NCI-H69 (cell line): ENCODE measurements around the gene IRAK4.
"Not testable (repeated sequence)": the region's sequence is repeated elsewhere in the genome, so short reads cannot be mapped to it uniquely, and the experiment has no call there.

Source experiments
- DNase-seq: peaks from one replicate; lab custom pipeline; 2025; lab: John Stamatoyannopoulos, UW

Gene IRAK4

GRCh38 chr12:43758728-43759563 is at the start of gene IRAK4, which contains the start of gene PUS7L:
IRAK4 (plus strand) TSS chr12:43758951; CDS start chr12:43768112, 9,161 bp downstream.
PUS7L (minus strand) TSS chr12:43758790; CDS start chr12:43755245, 3,545 bp downstream.
- peak; percentile 100 for DNase-seq

GRCh38 chr12:43711348-43711747 is 47.4 kb upstream of the IRAK4 start:
- DNase-seq: no peak

- no peak for DNase-seq
Observed at GRCh38 chr12:43722621-43723020, 36.1 kb upstream of the IRAK4 start.

- no peak for DNase-seq
Observed at GRCh38 chr12:43723134-43723533, 35.6 kb upstream of the IRAK4 start.

- peak; percentile 13 for DNase-seq
Observed at GRCh38 chr12:43728117-43728516, 30.6 kb upstream of the IRAK4 start.

- DNase-seq: no peak
Observed at GRCh38 chr12:43728698-43729097, 30.1 kb upstream of the IRAK4 start.

- no peak for DNase-seq
Observed at GRCh38 chr12:43730283-43730682, 28.5 kb upstream of the IRAK4 start.

- no peak for DNase-seq
Observed at GRCh38 chr12:43733687-43734086, 25.1 kb upstream of the IRAK4 start.

- no peak for DNase-seq
Observed at GRCh38 chr12:43736927-43737440, 21.8 kb upstream of the IRAK4 start.

GRCh38 chr12:43737646-43738045 is 21.1 kb upstream of the IRAK4 start:
- DNase-seq: no peak

- DNase-seq: no peak
Observed at GRCh38 chr12:43740511-43741100, 18.1 kb upstream of the IRAK4 start.

GRCh38 chr12:43742106-43742505 is 16.6 kb upstream of the IRAK4 start:
- DNase-seq: no peak

GRCh38 chr12:43744826-43745225 is 13.9 kb upstream of the IRAK4 start:
- DNase-seq: no peak

GRCh38 chr12:43749016-43749415 is 9.7 kb upstream of the IRAK4 start:
- no peak for DNase-seq

- DNase-seq: no peak
Observed at GRCh38 chr12:43750814-43751213, 7.9 kb upstream of the IRAK4 start.

GRCh38 chr12:43751360-43751759 is 7.4 kb upstream of the IRAK4 start:
- DNase-seq: not testable (repeated sequence)

GRCh38 chr12:43754015-43754414 is 4.7 kb upstream of the IRAK4 start:
- DNase-seq: no peak

GRCh38 chr12:43758247-43758727 is 464 bp upstream of the IRAK4 start:
- DNase-seq: peak; percentile 76

GRCh38 chr12:43760396-43760795 is 1.6 kb downstream of the IRAK4 start:
- DNase-seq: peak; percentile 32

- no peak for DNase-seq
Observed at GRCh38 chr12:43761500-43761899, 2.7 kb downstream of the IRAK4 start.

- peak; percentile 69 for DNase-seq
Observed at GRCh38 chr12:43762596-43762995, 3.8 kb downstream of the IRAK4 start.

- DNase-seq: no peak
Observed at GRCh38 chr12:43763769-43764168, 5.0 kb downstream of the IRAK4 start.

- no peak for DNase-seq
Observed at GRCh38 chr12:43764528-43764927, 5.8 kb downstream of the IRAK4 start.
